ENCODE data around the gene DDX4. TPM values are rescaled to one million over a fixed set of nuclear protein-coding genes. Genes with fewer than 3 reads are reported as not detected.

The DDX4 gene
- total and polyA plus RNA-seq, 9 of the 15 experiments (the other 6 are each of a cell fraction or from before 2014, with no cell fraction given): not detected

DNA sequence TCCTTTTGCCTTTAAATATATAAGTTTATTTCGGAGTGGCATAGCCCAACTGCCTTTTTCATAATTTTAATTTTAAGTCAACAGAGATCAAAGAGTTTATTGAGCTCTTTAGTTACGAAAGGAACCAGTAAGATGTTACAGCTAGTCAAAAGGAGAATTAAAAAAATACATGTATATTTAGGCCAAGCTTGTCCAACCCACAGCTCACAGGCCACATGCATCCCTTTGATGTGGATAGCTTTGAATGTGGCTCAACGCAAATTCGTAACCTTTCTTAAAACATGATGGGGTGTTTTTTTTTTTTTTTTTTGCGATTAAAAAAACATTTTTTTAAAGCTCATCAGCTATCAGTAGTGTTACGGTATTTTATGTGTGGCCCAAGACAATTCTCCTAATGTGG is 63.1 kb downstream of the DDX4 start:
- no peak overlapping the region for H3K4me2 ChIP-seq (ENCODE audit: insufficient read depth, low read length)
- no peak for TF ChIP-seq SMAD2 (IDR thresholded peaks at IDR 0.05; ENCODE audit: low read depth, low read length)
- no peak for TF ChIP-seq SMARCB1 (IDR thresholded peaks at IDR 0.05; ENCODE audit: insufficient read length, low read depth)
- TF ChIP-seq SRSF3 (IDR thresholded peaks at IDR 0.05; ENCODE audit: insufficient read depth, low read length): no peak
- TF ChIP-seq TEAD2 (tag; IDR thresholded peaks at IDR 0.05): no peak
- no peak for TF ChIP-seq L3MBTL2 (IDR thresholded peaks at IDR 0.05)
- TF ChIP-seq PCBP1 (IDR thresholded peaks at IDR 0.05; ENCODE audit: low read depth, low read length, poor library complexity, severe bottlenecking): no peak
- no peak for TF ChIP-seq ARHGAP35 (IDR thresholded peaks at IDR 0.05; ENCODE audit: partially characterized antibody)
- no peak for TF ChIP-seq NBN (IDR thresholded peaks at IDR 0.05; ENCODE audit: low read depth)
- TF ChIP-seq, protein P1, sequence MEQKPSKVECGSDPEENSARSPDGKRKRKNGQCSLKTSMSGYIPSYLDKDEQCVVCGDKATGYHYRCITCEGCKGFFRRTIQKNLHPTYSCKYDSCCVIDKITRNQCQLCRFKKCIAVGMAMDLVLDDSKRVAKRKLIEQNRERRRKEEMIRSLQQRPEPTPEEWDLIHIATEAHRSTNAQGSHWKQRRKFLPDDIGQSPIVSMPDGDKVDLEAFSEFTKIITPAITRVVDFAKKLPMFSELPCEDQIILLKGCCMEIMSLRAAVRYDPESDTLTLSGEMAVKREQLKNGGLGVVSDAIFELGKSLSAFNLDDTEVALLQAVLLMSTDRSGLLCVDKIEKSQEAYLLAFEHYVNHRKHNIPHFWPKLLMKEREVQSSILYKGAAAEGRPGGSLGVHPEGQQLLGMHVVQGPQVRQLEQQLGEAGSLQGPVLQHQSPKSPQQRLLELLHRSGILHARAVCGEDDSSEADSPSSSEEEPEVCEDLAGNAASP (IDR thresholded peaks at IDR 0.05): no peak
- TF ChIP-seq, protein P2, sequence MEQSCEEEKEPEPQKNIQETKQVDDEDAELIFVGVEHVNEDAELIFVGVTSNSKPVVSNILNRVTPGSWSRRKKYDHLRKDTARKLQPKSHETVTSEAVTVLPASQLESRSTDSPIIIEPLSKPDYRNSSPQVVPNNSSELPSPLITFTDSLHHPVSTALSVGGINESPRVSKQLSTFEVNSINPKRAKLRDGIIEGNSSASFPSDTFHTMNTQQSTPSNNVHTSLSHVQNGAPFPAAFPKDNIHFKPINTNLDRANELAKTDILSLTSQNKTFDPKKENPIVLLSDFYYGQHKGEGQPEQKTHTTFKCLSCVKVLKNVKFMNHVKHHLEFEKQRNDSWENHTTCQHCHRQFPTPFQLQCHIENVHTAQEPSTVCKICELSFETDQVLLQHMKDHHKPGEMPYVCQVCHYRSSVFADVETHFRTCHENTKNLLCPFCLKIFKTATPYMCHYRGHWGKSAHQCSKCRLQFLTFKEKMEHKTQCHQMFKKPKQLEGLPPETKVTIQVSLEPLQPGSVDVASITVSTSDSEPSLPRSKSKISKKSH (CRISPR knock-in tag; IDR thresholded peaks at IDR 0.05): no peak
- TF ChIP-seq, protein P3, sequence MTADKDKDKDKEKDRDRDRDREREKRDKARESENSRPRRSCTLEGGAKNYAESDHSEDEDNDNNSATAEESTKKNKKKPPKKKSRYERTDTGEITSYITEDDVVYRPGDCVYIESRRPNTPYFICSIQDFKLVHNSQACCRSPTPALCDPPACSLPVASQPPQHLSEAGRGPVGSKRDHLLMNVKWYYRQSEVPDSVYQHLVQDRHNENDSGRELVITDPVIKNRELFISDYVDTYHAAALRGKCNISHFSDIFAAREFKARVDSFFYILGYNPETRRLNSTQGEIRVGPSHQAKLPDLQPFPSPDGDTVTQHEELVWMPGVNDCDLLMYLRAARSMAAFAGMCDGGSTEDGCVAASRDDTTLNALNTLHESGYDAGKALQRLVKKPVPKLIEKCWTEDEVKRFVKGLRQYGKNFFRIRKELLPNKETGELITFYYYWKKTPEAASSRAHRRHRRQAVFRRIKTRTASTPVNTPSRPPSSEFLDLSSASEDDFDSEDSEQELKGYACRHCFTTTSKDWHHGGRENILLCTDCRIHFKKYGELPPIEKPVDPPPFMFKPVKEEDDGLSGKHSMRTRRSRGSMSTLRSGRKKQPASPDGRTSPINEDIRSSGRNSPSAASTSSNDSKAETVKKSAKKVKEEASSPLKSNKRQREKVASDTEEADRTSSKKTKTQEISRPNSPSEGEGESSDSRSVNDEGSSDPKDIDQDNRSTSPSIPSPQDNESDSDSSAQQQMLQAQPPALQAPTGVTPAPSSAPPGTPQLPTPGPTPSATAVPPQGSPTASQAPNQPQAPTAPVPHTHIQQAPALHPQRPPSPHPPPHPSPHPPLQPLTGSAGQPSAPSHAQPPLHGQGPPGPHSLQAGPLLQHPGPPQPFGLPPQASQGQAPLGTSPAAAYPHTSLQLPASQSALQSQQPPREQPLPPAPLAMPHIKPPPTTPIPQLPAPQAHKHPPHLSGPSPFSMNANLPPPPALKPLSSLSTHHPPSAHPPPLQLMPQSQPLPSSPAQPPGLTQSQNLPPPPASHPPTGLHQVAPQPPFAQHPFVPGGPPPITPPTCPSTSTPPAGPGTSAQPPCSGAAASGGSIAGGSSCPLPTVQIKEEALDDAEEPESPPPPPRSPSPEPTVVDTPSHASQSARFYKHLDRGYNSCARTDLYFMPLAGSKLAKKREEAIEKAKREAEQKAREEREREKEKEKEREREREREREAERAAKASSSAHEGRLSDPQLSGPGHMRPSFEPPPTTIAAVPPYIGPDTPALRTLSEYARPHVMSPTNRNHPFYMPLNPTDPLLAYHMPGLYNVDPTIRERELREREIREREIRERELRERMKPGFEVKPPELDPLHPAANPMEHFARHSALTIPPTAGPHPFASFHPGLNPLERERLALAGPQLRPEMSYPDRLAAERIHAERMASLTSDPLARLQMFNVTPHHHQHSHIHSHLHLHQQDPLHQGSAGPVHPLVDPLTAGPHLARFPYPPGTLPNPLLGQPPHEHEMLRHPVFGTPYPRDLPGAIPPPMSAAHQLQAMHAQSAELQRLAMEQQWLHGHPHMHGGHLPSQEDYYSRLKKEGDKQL (CRISPR knock-in tag; IDR thresholded peaks at IDR 0.05; ENCODE audit: borderline replicate concordance): no peak
- TF ChIP-seq NFYB (IDR thresholded peaks at IDR 0.05; ENCODE audit: extremely low read depth, insufficient read length): no peak
- TF ChIP-seq GTF2A2 (tag; IDR thresholded peaks at IDR 0.05): no peak
- no peak for TF ChIP-seq EZH2 (IDR thresholded peaks at IDR 0.05; ENCODE audit: borderline replicate concordance, low read depth, low read length)
- WGBS (ENCODE audit: insufficient coverage, low coverage, missing lambda C conversion rate): 1% methylated on average over 6 of the region's 6 CpGs
- in situ Hi-C loops (cut with MboI) (no loop called here), intact Hi-C loops (cut with micrococcal nuclease) (no loop called here)
- H3K79me2 ChIP-seq (ENCODE audit: control insufficient read depth, insufficient read depth, low read length): no peaks in the 10 kb centered on the region
- H3K27ac ChIP-seq (ENCODE audit: extremely low read depth, low read depth, low read length): no peak overlapping the region
- H3K4me1 ChIP-seq (replicated peaks in 1 of 2; ENCODE audit: control insufficient read depth in 2 of 2, insufficient read depth in 2 of 2, low read length in 2 of 2): no peaks in the 10 kb centered on the region
- no peaks in the 10 kb centered on the region for H3K36me3 ChIP-seq (ENCODE audit: control insufficient read depth, insufficient read depth, low read length)
- no peak overlapping the region for H3K4me3 ChIP-seq
- no peaks in the 10 kb centered on the region for H3K9me3 ChIP-seq (replicated peaks; ENCODE audit: control insufficient read depth, insufficient read depth, low read depth, low read length)
- H3K27me3 ChIP-seq (ENCODE audit: control insufficient read depth in 2 of 2, insufficient read depth in 2 of 2, low read length in 2 of 2): 0 out of 5 replicates have a peak, but pooled peaks cover 2 to 3% of the 10 kb centered on the region in 2 experiments
- no TSS peak for BruUV-seq (replicated peaks)
- DNase-seq (ENCODE audit: extremely low read depth in 1 of 4, low spot score in 3 of 4): no peak
- no peak for ATAC-seq
- no peaks in the 10 kb centered on the region for H3K9me1 ChIP-seq (ENCODE audit: control insufficient read depth, insufficient read depth, low read length)
- no peaks in the 10 kb centered on the region for H4K20me1 ChIP-seq (replicated peaks; ENCODE audit: control insufficient read depth, insufficient read depth, low read length)
- H2AFZ ChIP-seq (ENCODE audit: low read depth, low read length): no peak overlapping the region
- no peak for FAIRE-seq
- no peak overlapping the region for H3K9ac ChIP-seq (ENCODE audit: insufficient read depth in 1 of 2, low read depth in 2 of 2, low read length in 2 of 2)
- ChIA-PET POLR2A (interaction anchor here (0.6 kb wide), 1 partner anchor 764 kb away, joined by 6 read pairs; no protein-coding TSS in a partner anchor), CTCF (ENCODE audit: low intra/inter-chr PET ratio) (no interaction called here)
